Testis (tissue), 2 donors: ENCODE data around the gene PPEF1.

ENCODE experiments used
- POLR2A ChIP-seq: fragments of 450-650 bp; IDR thresholded peaks from one replicate; pipeline ENCODE4 v1.6.1; 2017; ENCODE audit warnings: antibody characterized with exemption, mild to moderate bottlenecking, moderate library complexity
- TF ChIP-seq, protein P1 (sequence below), 3 experiments: fragments of 450-650 bp in 2 of 3; fragments of 200-600 bp in 1 of 3; sonication (generic) in 1 of 3; IDR thresholded peaks; one replicate each; pipeline ENCODE4 v1.5.1; 2016 to 2019; ENCODE audit warnings: antibody characterized with exemption in 3 of 3, mild to moderate bottlenecking in 2 of 3, moderate library complexity in 1 of 3

DNA sequence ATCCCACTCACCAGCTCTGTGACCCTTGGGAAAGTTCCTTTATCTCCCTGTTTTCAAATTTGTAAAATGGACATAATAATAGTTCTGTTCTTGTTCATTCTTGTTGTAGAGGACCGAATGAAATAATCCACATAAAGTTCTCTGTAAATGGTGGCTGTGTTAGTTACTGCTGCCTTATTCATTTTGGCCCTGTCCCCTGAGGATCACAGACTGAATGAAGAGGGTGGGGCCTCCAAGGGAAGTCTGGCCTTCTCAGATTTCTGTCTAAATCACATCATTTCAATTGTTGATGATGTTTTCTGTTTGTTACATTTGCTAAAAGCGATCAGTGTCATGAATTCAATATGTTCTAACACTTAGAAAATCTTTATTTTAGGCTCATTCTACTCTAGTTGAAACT is 117.9 kb downstream of the PPEF1 start:
- TF ChIP-seq, protein P1, sequence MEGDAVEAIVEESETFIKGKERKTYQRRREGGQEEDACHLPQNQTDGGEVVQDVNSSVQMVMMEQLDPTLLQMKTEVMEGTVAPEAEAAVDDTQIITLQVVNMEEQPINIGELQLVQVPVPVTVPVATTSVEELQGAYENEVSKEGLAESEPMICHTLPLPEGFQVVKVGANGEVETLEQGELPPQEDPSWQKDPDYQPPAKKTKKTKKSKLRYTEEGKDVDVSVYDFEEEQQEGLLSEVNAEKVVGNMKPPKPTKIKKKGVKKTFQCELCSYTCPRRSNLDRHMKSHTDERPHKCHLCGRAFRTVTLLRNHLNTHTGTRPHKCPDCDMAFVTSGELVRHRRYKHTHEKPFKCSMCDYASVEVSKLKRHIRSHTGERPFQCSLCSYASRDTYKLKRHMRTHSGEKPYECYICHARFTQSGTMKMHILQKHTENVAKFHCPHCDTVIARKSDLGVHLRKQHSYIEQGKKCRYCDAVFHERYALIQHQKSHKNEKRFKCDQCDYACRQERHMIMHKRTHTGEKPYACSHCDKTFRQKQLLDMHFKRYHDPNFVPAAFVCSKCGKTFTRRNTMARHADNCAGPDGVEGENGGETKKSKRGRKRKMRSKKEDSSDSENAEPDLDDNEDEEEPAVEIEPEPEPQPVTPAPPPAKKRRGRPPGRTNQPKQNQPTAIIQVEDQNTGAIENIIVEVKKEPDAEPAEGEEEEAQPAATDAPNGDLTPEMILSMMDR (IDR thresholded peaks at IDR 0.05) = no peak
- TF ChIP-seq POLR2A = no peak
